Stimulated activated CD8-positive, alpha-beta memory T cell treated with anti-CD3 and anti-CD28 coated beads, Interleukin-4, amount 100 ng/mL, for 24 hours (primary cell): Measurements from ENCODE around the gene AFAP1L2.

Source experiments
- DNase-seq: peaks from one replicate; pipeline ENCODE4 v3.0.0-alpha.2; 2020; ENCODE audit warnings: low read depth

Gene AFAP1L2

GRCh38 chr10:114310346-114310745, 94.0 kb downstream of the AFAP1L2 start:
- no peak for DNase-seq

DNA sequence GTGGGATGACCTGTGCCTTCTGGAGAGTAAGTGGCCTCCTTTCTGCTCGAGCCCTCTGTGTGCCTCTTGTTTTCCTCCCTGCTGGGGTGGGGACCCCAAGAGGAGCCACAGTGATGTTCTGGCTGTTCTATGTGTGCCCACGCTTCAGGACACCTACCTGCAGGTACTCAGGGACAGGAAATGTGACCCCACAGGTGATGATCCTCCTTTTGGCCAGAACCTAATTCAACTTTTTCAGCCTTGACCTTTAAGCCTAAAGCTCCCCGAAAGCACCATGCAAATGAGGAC, 95.0 kb downstream of the AFAP1L2 start:
- DNase-seq, result no peak

- no peak for DNase-seq
These were observed 95.6 kb downstream of the AFAP1L2 start for GRCh38 chr10:114308531-114309363.

DNA sequence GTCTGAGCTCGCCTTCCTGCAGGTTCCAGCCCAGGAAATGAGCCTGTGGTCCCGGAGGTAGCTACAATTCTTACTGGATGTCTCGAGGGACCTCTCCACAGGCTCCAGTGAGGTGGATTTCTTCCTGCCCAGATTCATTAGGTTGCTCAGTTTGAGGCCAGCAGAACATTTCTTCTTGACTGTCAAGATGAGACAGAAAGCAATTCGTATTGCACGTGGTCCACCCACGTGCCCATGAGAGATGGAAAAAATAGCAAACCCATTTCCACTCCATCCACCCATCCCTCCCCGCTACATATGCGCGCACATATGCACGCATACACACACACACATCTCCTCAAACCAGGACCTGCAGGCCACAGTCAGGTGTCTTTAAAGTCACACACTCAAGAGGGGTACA, 96.6 kb downstream of the AFAP1L2 start:
- no peak for DNase-seq

DNA sequence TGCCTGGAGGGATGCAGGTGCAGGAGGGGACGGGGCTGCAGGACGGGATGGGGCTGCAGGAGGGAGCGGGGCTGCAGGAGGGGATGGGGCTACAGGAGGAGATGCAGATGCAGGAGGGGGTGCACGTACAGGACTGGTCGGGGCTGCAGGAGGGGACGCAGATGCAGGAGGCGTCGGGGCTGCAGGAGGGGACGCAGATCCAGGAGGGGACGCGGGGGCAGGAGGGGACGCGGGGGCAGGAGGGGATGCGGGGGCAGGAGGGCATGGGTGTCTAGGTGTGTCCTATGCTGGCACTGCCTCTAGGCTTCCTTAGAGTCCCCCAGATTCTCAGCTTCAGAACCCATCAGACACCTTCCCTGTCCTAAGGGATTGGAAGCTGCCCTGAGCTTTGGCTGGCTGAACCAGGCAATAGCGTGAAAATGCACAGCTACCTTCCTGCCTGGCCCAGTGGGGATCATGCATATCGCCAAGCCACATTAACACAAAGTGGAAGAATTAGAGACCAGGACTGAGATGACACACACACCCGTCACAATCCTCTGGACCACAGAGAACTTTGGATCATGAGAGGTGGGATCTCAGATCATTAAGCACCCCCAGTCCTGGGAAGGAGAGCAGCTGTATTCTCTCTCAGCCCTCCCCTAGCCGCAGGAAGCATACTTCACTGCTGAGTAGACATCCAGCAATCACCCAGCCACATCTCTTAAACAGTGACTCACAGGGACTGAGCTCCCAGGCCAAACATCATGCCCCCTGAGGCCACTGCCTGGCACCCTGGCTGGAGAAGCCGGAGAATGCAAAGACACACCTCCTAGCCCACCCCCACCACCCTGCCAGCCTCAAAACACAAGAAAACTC, 98.0 kb downstream of the AFAP1L2 start:
- DNase-seq, result no peak

DNA sequence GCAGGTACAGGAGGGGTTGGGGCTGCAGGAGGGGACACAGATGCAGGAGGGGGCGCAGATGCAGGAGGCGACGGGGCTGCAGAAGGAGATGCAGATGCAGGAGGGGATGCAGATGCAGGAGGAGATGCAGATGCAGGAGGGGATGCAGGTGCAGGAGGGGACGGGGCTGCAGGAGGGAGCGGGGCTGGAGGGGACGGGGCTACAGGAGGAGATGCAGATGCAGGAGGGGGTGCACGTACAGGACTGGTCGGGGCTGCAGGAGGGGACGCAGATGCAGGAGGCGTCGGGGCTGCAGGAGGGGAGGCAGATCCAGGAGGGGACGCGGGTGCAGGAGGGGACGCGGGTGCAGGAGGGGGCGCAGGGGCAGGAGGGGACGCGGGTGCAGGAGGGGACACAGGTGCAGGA, 98.8 kb downstream of the AFAP1L2 start:
- DNase-seq, result no peak

GRCh38 chr10:114304571-114305421, 99.5 kb downstream of the AFAP1L2 start:
- DNase-seq, result peak; percentile 50

- peak; percentile 55 for DNase-seq
These were observed 100.2 kb downstream of the AFAP1L2 start for GRCh38 chr10:114304017-114304570.

- no peak for DNase-seq
These were observed 100.7 kb downstream of the AFAP1L2 start for GRCh38 chr10:114303556-114303955.

- DNase-seq, result no peak
These were observed 102.2 kb downstream of the AFAP1L2 start for GRCh38 chr10:114301951-114302710.

DNA sequence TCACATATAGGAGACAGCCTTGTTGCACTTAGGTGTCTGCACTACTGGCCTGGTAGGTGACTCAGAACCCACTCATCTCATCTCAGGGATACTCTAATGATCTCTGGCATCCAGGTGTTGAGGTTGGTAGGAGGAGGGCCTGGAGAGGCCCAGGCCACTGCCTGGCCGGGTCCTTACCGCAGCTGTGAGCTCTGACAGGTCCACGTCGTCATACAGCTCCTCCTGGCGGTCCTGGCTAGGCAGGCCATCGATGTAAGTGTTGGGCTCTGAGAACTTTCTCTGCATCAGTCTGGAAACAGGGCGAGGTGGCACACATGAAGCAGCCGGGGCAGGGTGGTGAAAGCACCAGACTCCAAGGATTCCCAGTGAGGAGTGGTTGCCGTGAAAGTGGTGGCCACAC, 103.1 kb downstream of the AFAP1L2 start:
- DNase-seq, result no peak

DNA sequence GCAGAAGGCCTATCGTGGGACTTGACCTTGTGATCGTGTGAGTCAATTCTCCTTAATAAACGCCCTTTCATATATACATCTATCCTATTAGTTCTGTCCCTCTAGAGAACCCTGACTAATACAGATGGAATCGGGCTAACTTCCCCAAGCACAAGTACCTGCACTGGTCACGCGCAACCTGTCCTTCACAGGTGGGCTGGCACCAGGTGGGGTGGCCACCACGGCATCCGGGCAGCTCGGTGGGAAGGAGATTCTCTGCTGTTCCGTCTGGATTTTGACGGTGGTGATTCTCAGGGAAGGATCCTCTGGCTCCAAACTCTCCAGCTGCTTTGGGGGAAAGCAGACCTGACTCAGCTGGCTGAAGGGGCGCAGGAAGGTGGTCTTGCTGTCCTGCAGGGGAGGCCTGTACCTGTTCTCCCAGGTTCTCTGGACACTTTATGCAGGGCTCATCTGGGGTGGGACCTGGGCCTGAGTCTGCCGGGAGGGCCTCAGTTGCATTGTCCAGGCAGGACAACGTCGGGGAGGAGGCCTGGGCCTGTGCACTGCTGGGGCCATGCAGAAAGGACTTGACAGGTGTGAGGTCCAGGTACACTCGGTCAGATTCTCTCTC, 104.2 kb downstream of the AFAP1L2 start:
- DNase-seq, result no peak

- no peak for DNase-seq
These were observed 107.1 kb downstream of the AFAP1L2 start for GRCh38 chr10:114297136-114297705.

GRCh38 chr10:114295393-114295792, 108.9 kb downstream of the AFAP1L2 start:
- DNase-seq, result no peak

DNA sequence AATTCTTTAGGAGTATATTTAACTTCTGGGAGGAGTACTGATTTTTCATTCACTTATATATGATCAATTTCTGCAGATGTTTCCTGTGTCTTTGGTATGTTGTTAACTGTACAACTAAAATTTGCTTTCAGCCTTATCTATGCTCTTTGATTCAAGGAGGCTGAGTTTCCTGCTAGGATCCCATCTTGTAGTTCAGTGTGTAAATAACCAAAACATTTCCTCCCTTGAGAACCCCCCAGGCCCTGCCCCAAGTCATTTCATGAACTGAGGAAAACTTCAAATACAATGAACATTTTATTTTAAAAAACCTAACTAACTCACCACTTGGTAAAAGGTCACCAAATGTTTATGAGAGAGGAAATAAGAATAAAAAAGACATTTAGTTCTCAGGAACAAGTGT, 109.8 kb downstream of the AFAP1L2 start:
- DNase-seq, result no peak

DNA sequence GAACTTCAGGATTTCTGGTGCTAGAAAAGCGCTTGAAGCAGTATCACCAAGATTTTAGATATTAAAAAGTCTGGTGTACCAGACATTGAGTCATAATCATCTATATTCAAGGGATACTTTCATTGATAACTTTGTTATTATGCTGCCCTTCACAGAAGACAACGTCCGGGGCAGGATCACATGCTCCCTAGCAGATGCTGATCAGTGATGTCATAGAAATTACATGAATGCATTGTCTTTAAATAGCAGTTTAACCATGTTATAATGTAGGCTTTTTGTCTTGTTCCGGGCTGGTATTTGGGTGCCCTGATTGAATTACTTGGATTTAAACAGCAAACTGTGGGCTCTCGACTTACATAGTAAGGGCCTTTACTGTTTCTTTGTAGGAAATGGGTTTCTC, 111.2 kb downstream of the AFAP1L2 start:
- DNase-seq, result no peak

DNA sequence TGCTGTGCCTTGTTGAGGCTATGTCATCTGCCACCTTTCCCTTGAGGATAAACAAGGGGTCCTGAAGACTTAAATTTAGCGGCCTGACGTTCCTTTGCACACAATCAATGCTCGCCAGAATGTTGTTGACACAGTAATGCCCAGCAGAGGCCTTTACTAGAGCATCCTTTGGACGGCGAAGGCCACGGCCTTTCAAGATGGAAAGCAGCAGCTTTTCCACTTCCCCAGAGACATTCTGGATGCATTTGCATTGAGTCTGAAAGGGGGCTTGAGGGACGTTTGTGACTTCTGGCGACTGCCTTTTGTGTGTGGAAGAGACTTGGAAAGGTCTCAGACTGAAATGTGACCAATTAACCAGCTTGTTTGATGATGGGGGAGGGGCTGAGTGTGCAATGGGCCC, 112.8 kb downstream of the AFAP1L2 start:
- DNase-seq, result no peak

DNA sequence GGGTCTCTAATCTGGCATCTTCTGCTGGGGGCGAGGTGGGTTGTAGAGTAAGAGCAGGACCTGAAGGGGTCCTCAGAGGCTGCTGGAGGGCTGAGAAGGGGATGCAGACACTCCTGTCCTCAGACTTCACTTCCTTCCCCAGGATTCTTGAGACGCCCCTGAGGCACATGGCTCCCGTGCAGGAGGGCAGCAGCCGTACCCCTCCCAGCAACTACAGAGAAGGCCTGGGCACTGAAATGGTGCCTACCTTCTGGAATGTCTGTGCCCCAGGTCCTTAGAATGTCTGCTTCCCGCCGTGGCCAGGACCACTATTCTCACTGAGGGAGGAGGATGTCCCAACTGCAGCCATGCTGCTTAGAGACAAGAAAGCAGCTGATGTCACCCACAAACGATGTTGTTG, 113.2 kb downstream of the AFAP1L2 start:
- DNase-seq, result no peak

DNA sequence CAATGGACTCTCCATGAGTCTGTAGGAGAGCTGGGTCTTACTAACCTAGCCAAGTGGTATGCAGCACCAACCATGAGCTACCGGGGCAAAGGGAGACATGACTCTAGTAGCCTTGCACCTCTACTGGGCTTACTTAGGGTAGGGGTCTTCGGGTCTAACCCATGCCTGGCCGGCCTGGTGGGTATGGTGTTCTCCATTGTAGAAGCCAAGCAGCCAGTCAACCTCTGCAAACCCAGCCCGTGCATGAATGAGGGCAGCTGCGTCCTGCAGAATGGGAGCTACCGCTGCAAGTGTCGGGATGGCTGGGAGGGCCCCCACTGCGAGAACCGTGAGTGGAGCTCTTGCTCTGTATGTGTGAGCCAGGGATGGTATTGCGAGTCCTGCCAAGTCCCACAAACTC, 114.3 kb downstream of the AFAP1L2 start:
- no peak for DNase-seq

DNA sequence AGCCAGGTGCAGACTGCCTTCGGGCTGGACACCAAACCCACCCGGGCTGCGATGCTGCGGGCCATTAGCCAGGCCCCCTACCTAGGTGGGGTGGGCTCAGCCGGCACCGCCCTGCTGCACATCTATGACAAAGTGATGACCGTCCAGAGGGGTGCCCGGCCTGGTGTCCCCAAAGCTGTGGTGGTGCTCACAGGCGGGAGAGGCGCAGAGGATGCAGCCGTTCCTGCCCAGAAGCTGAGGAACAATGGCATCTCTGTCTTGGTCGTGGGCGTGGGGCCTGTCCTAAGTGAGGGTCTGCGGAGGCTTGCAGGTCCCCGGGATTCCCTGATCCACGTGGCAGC, 115.2 kb downstream of the AFAP1L2 start:
- DNase-seq, result no peak
